Nephron progenitor cell (in vitro differentiated cells): Measurements from ENCODE around the gene LARGE2.

Experiments used
- DNase-seq: peaks from one replicate; pipeline ENCODE4 v3.0.0; 2021
- H3K27ac Mint-ChIP-seq: 2 replicates; pipeline ENCODE4 v1.8.0; 2021; ENCODE audit warnings: mild to moderate bottlenecking, moderate library complexity, mixed read lengths
- H3K27me3 Mint-ChIP-seq: 2 replicates; pipeline ENCODE4 v1.8.0; 2021; ENCODE audit warnings: mild to moderate bottlenecking, low read depth, mixed read lengths; ENCODE audit not compliant: poor library complexity
- H3K36me3 Mint-ChIP-seq: 2 replicates; pipeline ENCODE4 v1.8.0; 2021; ENCODE audit warnings: low read depth, mixed read lengths
- H3K4me1 Mint-ChIP-seq: 2 replicates; pipeline ENCODE4 v1.8.0; 2021; ENCODE audit warnings: mixed read lengths
- H3K4me3 Mint-ChIP-seq: 2 replicates; pipeline ENCODE4 v1.8.0; 2021; ENCODE audit warnings: mild to moderate bottlenecking, moderate library complexity, mixed read lengths
- H3K9me3 Mint-ChIP-seq: 2 replicates; pipeline ENCODE4 v1.8.0; 2021; ENCODE audit warnings: mild to moderate bottlenecking, moderate library complexity, mixed read lengths
- TF ChIP-seq, protein P1 (sequence below): fragments of 200-600 bp; sonication (generic); IDR thresholded peaks from 2 replicates; pipeline ENCODE4 v1.5.0; 2021; ENCODE audit warnings: antibody characterized with exemption

Gene LARGE2

GRCh38 chr11:45930031-45930794 is 7.8 kb downstream of the LARGE2 start:
- H3K9me3 Mint-ChIP-seq, result no peaks in the 10 kb centered on the region

DNA sequence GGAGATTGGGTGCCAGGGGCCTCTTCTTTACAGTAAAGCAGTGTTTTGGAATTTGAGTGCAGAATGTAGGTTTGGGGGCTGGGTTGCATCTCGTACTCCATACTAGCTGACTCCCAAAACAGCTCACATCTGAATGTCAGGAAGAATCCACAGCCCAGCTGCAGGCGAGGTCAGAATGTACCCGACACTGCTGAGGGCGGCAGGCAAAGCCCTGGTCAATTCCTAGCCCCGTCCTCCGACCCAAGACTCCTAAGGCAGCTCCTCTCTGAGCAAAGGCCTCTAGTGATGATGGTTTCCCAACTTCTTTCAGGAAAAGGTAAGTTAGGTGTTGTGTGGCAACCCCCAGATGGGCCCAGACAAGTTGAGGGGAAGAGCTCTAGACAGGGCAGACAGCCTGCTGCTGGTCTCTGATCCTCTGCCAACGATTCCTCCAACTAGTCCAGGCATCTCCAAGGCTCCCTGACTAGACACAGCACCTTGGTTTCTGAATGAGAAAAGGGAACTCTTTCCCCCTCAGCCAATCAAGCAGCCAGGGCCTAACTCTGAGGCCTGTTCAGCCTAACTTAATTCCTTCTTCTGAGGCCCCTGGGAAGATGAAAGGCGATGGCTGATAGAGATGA is 8.6 kb downstream of the LARGE2 start:
- no peak for DNase-seq
- peaks cover 33% of the 10 kb centered on the region for H3K36me3 Mint-ChIP-seq
- no peak overlapping the region for H3K4me3 Mint-ChIP-seq
- H3K9me3 Mint-ChIP-seq, result no peaks in the 10 kb centered on the region
- peak overlapping the region; percentile 65 for H3K27ac Mint-ChIP-seq
- TF ChIP-seq, protein P1, sequence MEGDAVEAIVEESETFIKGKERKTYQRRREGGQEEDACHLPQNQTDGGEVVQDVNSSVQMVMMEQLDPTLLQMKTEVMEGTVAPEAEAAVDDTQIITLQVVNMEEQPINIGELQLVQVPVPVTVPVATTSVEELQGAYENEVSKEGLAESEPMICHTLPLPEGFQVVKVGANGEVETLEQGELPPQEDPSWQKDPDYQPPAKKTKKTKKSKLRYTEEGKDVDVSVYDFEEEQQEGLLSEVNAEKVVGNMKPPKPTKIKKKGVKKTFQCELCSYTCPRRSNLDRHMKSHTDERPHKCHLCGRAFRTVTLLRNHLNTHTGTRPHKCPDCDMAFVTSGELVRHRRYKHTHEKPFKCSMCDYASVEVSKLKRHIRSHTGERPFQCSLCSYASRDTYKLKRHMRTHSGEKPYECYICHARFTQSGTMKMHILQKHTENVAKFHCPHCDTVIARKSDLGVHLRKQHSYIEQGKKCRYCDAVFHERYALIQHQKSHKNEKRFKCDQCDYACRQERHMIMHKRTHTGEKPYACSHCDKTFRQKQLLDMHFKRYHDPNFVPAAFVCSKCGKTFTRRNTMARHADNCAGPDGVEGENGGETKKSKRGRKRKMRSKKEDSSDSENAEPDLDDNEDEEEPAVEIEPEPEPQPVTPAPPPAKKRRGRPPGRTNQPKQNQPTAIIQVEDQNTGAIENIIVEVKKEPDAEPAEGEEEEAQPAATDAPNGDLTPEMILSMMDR, result no peak
- H3K4me1 Mint-ChIP-seq, result peaks cover 41% of the 10 kb centered on the region
- peaks cover 11% of the 10 kb centered on the region for H3K27me3 Mint-ChIP-seq

More at GRCh38 chr11:45930031-45930794, 7.8 kb downstream of the LARGE2 start:
- no peak for DNase-seq
- Mint-ChIP-seq H3K36me3 (peaks cover 33% of the 10 kb centered on the region), H3K4me3 (no peak overlapping the region), H3K27ac (peak overlapping the region; percentile 66), H3K27me3 (peaks cover 18% of the 10 kb centered on the region), H3K4me1 (peaks cover 41% of the 10 kb centered on the region)
- TF ChIP-seq, protein P1, result no peak

GRCh38 chr11:45931739-45932138 is 9.3 kb downstream of the LARGE2 start:
- no peak for DNase-seq
- Mint-ChIP-seq H3K4me3 (no peak overlapping the region), H3K9me3 (no peaks in the 10 kb centered on the region), H3K36me3 (peaks cover 37% of the 10 kb centered on the region), H3K27ac (peak overlapping the region; percentile 65), H3K4me1 (peaks cover 41% of the 10 kb centered on the region), H3K27me3 (peaks cover 6% of the 10 kb centered on the region)
- TF ChIP-seq, protein P1, result no peak

- H3K36me3 Mint-ChIP-seq, result peaks cover 41% of the 10 kb centered on the region
- H3K27me3 Mint-ChIP-seq, result peaks cover 6% of the 10 kb centered on the region
- H3K27ac Mint-ChIP-seq, result no peak overlapping the region
- no peak overlapping the region for H3K4me3 Mint-ChIP-seq
- TF ChIP-seq, protein P1, result no peak
- peaks cover 41% of the 10 kb centered on the region for H3K4me1 Mint-ChIP-seq
- no peak for DNase-seq
- H3K9me3 Mint-ChIP-seq, result no peaks in the 10 kb centered on the region
Measured at GRCh38 chr11:45932217-45932616, 9.8 kb downstream of the LARGE2 start.

- Mint-ChIP-seq H3K9me3 (no peaks in the 10 kb centered on the region), H3K4me1 (peaks cover 41% of the 10 kb centered on the region)
- TF ChIP-seq, protein P1, result no peak
Measured at GRCh38 chr11:45933131-45933831, 10.8 kb downstream of the LARGE2 start.

More at GRCh38 chr11:45933131-45933831, 10.8 kb downstream of the LARGE2 start:
- Mint-ChIP-seq H3K4me3 (no peak overlapping the region), H3K27ac (peak overlapping the region; percentile 61), H3K27me3 (peaks cover 6% of the 10 kb centered on the region), H3K36me3 (peaks cover 47% of the 10 kb centered on the region)
- DNase-seq, result no peak
